Ovary (tissue), 9 donors: ENCODE measurements around the gene IFIT2. TPM values are rescaled to one million over a fixed set of nuclear protein-coding genes. Genes with fewer than 3 reads are reported as not detected.

Experiments used
- DNase-seq, 5 donors: peaks; one replicate each; pipeline ENCODE4 v3.0.0-alpha.2; 2019 to 2020
- H3K27ac ChIP-seq, 2 donors: fragments of 200-600 bp; one replicate each; pipeline versions ENCODE4 v1.5.1 to v1.8.0; 2019 to 2022
- H3K27me3 ChIP-seq: fragments of 200-600 bp; one replicate; pipeline ENCODE4 v1.8.0; 2022
- H3K36me3 ChIP-seq: fragments of 200-600 bp; sonication (generic); one replicate; pipeline ENCODE4 v1.5.1; 2019
- H3K4me1 ChIP-seq: one replicate; pipeline ENCODE4 v1.8.1; 2013; ENCODE audit warnings: mild to moderate bottlenecking, moderate library complexity; ENCODE audit not compliant: insufficient read depth
- H3K4me3 ChIP-seq: fragments of 200-600 bp; sonication (generic); one replicate; pipeline ENCODE4 v1.5.1; 2017
- H3K9me3 ChIP-seq, 2 donors: fragments of 200-600 bp in 1 of 2; sonication (generic) in 1 of 2; one replicate each; pipeline versions ENCODE4 v1.5.1 to v1.8.1; 2013 to 2019; ENCODE audit warnings: mild to moderate bottlenecking in 1 of 2, moderate library complexity in 1 of 2
- CTCF ChIP-seq, 3 donors: fragments of 450-650 bp in 2 of 3; fragments of 200-600 bp in 1 of 3; IDR thresholded peaks; one replicate each; pipeline versions ENCODE4 v1.5.1 to v1.8.0; 2016 to 2022; ENCODE audit warnings: antibody characterized with exemption in 3 of 3, mild to moderate bottlenecking in 1 of 3
- EP300 ChIP-seq: sonication (generic); formaldehyde crosslinking; IDR thresholded peaks from one replicate; pipeline ENCODE4 v1.6.1; 2017; ENCODE audit warnings: antibody characterized with exemption
- POLR2A ChIP-seq: fragments of 450-650 bp; IDR thresholded peaks from one replicate; pipeline ENCODE4 v1.6.1; 2017; ENCODE audit warnings: antibody characterized with exemption, mild to moderate bottlenecking, moderate library complexity
- WGBS, 3 donors: extraction: QIAGEN DNeasy Blood & Tissue Kit in 1 of 3; methylation state at CpG; one replicate each; pipeline versions ENCODE4 v1.1.5 to v1.1.7; 2013 to 2017; 5-methylcytosine and 5-hydroxymethylcytosine counted together
- intact Hi-C, 4 donors: fragments of 100-400 bp; cut with DNase I; formaldehyde crosslinking; loops; one replicate each; pipeline versions ENCODE4 v1.11.0 to v1.15.1; 2022 to 2023
- polyA plus RNA-seq, 2 donors: library from polyadenylated mRNA; stranded (reverse); fragments of 200-250 nt in 1 of 2; fragments of 350-450 nt in 1 of 2; fragmentation: Illumina TruSeq in 1 of 2; extraction: RNeasy Lipid Tissue Mini Kit (QIAGEN cat#74804) in 1 of 2; gene quantifications; one replicate each; pipeline ENCODE4 v1.2.3, GENCODE V29; 2013 to 2014
- total RNA-seq, 7 donors: library from RNA; depleted of rRNA in 2 of 7; stranded (reverse); fragments of >200 nt in 2 of 7; fragmentation: NEBNext Ultra II Directional in 3 of 7; extraction: Animal tissue kit (Norgen Biotek cat#: 25700) in 3 of 7; gene quantifications; one replicate each; pipeline versions ENCODE4 v1.1.0 to v1.2.4, GENCODE V29; 2016 to 2023
- donor health status: DM: no; HTN: no; CAD: no; lungs with moderate emphysema.
- donor health status: DM: no; HTN: no; CAD: no.
- donor health status: Bipolar disorder and iron deficiency.
- donor health status: DM: yes; HTN: yes; CAD: no.
- donor health status: DM: no; HTN: no; CAD: no.
- donor health status: DM: yes; HTN: yes; CAD: no.

IFIT2 gene
- total and polyA plus RNA-seq, 9 donors, result 2.1 to 21.3 (median 6.2) TPM

DNA sequence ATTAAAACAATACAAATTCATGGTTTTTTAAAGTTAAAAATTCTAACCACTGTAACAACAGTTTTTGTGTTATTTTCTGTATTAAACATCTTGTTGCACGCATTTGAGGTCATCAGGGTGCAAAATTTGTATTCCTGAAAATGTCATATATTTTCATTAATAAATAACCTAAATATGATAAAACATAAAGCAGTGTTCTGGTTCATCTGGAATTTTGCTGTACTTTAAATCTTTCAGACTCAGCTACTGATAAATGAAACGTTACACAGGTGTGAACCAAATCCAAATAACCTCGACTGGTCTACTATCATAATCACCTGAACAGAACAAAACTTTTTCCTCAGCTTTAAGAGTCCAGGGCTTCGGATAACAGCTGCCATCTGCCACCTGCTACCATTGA is 6.9 kb downstream of the IFIT2 start:
- TF ChIP-seq CTCF (IDR thresholded peaks at IDR 0.05), result no peak
- TF ChIP-seq EP300, result no peak
- TF ChIP-seq POLR2A, result no peak
- Histone ChIP-seq H3K9me3 (no peaks in the 10 kb centered on the region), H3K27me3 (no peaks in the 10 kb centered on the region), H3K4me3 (no peak overlapping the region), H3K4me1 (peaks cover 1% of the 10 kb centered on the region), H3K36me3 (no peaks in the 10 kb centered on the region), H3K27ac (no peak overlapping the region)
- DNase-seq, result no peak
- WGBS, 3 donors, result 83 to 86% (median 85%) methylated on average over 4 of the region's 4 CpGs
- intact Hi-C loops, result no loop called here

DNA sequence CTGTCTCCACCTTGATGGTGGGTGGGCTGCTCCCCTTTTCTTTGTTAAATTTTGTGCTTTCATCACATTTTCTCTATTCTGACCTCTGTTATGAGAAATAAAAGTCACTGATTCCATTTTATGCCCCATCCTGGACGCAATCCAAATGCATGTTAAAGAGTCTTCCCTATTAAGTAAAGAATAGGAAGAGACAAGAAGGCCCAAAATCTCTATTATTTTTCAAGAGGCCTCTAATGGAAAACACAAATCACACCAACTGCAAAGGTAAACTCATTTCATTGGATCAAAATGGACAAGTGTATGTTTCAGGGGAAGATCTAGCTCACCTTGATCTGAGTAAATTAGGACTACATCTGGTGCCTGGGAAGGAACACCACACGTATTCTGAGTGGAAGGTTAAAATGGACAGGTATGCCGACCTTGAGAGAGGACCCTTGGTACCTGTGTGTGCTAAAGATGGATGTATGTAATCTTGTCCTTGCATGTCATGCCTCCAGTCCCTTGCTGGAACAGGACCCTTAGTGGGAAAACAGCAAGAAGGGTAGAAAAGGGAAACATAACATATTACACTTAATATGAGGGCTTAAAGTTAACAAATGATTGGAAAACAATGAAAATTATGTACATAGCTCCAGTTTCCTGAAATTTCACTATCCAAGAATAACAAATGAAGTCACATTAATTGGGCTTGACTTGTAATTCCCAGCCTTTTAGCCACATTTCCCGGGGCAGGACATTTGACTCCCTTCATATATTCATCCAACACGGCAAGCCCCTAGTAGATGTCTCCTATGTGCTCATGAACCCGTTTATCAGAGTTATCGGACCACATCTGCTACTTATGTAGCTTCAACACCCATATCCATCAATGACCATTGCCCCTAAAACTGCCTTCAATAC is 7.6 kb downstream of the IFIT2 start:
- 88 to 93% (median 91%) methylated on average over 7 of the region's 7 CpGs for WGBS, 3 donors
- no peak for TF ChIP-seq CTCF (IDR thresholded peaks at IDR 0.05)
- TF ChIP-seq EP300, result no peak
- TF ChIP-seq POLR2A, result no peak
- Histone ChIP-seq H3K27ac (no peak overlapping the region), H3K4me1 (no peaks in the 10 kb centered on the region), H3K27me3 (no peaks in the 10 kb centered on the region), H3K4me3 (no peak overlapping the region), H3K9me3 (no peaks in the 10 kb centered on the region), H3K36me3 (no peaks in the 10 kb centered on the region)
- DNase-seq, result no peak
- intact Hi-C loops, result no loop called here

GRCh38 chr10:89310056-89310893 is 8.4 kb downstream of the IFIT2 start:
- Histone ChIP-seq H3K9me3 (no peaks in the 10 kb centered on the region), H3K4me3 (no peak overlapping the region), H3K36me3 (no peaks in the 10 kb centered on the region), H3K4me1 (no peaks in the 10 kb centered on the region), H3K27ac (no peak overlapping the region), H3K27me3 (no peaks in the 10 kb centered on the region)
- WGBS, 3 donors, result 73 to 95% (median 77%) methylated on average over 2 of the region's 2 CpGs
- no peak for TF ChIP-seq EP300
- TF ChIP-seq POLR2A, result no peak
- no peak for TF ChIP-seq CTCF (IDR thresholded peaks at IDR 0.05)
- intact Hi-C loops, result no loop called here
- DNase-seq, result no peak

DNA sequence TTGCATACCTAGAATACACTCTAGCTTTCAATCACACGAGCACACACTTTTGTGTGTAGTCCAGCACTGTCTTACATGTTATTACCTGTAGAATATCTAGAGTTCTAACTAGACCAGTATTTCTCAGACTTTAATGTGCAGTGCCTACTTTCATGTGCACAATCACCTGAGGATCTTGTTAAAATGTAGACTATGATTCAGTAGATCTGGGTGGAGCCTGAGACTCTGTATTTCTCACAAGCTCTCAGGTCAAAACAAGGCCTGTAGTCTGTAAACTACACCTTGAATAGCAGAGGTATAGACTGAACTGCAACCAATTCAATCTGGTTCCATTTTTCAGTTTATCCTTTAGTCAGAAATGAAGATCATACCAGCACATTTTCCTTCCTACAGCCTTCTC is 11.1 kb downstream of the IFIT2 start:
- H3K27me3 ChIP-seq, result no peaks in the 10 kb centered on the region
- H3K4me1 ChIP-seq, result no peaks in the 10 kb centered on the region
- 85 to 91% (median 86%) methylated on average over 1 of the region's 1 CpG for WGBS, 3 donors
- no peaks in the 10 kb centered on the region for H3K9me3 ChIP-seq
- H3K27ac ChIP-seq, result no peak overlapping the region
- no peaks in the 10 kb centered on the region for H3K36me3 ChIP-seq
- DNase-seq, result no peak
- TF ChIP-seq POLR2A (no peak), CTCF (IDR thresholded peaks at IDR 0.05) (no peak), EP300 (no peak)
- intact Hi-C loops, result no loop called here
- no peak overlapping the region for H3K4me3 ChIP-seq
